GM08714 (cell line): Measurements from ENCODE around the gene UROD.

Experiments
- H3K4me3 ChIP-seq: fragments of 200-500 bp; sonication (Bioruptor generic); 2 replicates; pipeline ENCODE4 v1.5.1; 2014; ENCODE audit warnings: mild to moderate bottlenecking, low read length, inconsistent platforms
- ZNF274 ChIP-seq: IDR thresholded peaks from 2 replicates; pipeline ENCODE4 v1.6.1; 2012; ENCODE audit warnings: mild to moderate bottlenecking, low read depth, low read length

Gene UROD

DNA sequence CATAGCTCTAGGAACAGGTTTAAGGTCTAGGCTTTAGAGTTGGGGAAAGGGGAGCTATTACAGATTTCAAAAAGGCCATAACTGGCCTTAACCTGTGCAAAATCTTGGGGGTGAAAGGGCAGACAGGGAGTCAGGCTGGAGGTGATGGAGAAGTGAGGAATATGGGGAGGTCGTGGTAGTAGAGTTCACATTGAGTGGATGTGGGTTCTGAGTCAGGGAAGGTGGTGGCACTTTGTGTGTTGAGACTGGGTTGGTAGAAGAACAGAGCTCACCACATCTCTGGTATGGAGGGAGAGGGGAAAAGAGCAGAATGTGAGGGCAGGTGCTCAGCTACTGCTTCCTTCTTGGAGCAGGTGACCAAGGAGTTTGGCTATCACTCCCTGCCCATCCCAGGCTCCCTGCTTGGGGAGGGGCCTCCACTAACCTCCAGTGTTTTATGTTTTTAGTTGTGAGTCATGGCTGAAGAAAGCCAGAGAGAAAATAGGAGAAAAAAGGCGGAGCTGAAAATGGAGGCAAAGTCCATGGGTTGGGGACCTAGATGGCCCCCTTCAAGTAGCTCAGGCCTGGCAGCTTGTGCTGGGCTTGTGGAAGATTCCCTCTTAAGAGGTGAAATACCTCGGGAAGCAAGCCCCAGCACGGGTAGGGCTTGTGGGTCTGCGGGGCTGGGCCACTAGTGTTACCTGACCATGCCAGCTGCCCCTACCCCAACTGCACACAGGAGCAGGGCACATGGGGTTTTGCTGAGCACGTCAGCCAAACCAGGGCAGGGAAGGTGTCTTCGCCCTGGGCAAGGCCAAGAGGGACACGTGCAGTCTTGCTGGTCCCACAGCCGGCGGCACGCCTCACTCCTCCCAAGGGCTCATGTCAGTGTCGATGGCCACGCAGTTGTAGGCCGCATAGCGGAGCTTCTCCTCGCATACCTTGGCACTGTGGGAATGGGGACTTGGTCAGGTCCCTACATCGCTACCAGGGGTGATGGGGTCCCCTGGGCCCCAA is 9.1 kb upstream of the UROD start:
- no peak for TF ChIP-seq ZNF274
- no peak overlapping the region for H3K4me3 ChIP-seq

DNA sequence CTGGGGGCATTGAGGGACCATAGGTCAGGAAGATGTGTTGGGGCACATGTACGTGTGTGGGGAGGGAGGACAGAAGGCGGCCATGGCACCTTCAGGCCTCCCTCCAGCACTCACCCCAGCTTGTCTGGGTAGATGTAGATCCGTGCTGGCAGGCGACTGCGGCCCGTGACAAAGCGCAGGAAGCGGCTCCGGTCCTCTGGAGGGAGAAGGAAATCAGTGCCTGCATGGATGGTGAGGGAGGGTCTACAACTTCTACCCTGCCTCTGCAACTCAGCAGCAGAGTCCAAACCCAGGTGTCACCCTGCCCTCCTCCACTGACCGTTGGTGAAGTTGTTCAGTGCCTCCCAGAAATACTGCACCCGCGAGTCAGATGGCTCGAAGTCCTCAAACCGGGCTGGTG is 8.3 kb upstream of the UROD start:
- H3K4me3 ChIP-seq: no peak overlapping the region
- no peak for TF ChIP-seq ZNF274

DNA sequence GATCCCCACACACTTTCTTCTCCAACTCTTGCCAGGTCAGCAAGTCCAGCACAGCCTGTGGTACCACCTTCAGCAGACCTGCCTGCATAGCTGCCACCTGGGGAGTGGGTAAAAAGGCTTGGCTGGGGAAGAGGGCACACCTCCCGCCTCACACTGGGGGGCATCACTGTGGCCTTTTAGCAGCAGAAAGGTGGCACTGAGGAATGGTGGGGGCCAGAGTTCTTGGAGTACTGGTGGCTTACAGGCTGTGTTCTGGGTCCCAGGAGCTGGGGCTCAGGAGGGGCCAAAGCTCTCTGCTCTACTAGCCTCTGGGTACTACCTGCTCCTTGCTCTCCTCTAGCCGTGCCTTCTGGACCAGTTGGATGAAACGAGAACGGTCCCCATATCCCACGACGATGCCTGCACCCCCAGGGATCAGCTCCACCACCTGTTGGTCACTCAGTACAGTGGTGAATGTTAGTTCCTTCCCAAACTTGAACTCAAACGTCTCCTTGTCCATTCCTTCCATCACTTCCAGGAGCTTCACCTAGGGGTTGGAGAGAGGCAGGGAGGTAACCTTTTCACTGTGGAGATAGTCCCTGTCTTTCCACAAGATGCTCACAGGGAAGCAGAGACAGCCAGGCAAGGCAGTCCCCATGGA is 7.7 kb upstream of the UROD start:
- H3K4me3 ChIP-seq: no peak overlapping the region
- TF ChIP-seq ZNF274: no peak

DNA sequence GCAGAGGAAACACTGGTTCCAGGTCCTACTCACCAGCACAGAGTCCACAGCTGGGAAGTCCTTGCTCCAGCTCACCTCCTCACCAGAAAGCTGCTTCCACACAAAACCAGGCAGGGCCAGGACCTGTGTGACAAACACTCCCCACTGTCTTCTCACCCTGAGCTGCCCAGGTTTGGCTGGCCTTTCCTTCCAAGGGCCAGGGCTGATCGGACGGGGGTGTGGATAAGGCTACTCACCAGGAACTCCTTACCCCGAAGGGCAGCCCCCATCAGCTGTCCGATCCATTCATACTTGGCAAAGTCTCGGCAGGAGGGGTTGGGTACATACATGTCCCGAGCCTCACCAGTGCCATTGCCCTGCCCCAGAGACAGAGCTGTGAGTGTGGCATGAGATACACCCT is 6.3 kb upstream of the UROD start:
- TF ChIP-seq ZNF274: no peak
- no peak overlapping the region for H3K4me3 ChIP-seq

DNA sequence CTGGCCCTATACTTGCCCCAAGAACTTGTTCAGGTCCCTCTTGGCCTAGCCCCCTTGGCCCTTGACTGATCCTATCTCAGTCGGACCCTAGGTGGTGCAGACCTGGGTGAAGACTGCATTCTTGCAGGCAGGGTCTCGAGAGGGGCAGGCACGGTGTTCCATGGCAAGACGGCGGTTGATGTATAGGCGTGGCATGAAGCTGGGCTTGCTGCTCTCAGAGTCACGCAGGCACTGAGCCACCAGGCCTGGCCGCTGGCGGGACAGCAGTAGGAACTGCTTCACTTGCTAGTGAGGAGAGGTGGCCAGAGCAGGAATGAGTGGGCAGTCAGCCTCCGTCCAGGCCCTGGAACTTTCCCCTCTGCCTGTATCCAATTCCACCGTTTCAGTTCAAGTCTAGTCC is 4.7 kb upstream of the UROD start:
- H3K4me3 ChIP-seq: no peak overlapping the region
- TF ChIP-seq ZNF274: no peak

DNA sequence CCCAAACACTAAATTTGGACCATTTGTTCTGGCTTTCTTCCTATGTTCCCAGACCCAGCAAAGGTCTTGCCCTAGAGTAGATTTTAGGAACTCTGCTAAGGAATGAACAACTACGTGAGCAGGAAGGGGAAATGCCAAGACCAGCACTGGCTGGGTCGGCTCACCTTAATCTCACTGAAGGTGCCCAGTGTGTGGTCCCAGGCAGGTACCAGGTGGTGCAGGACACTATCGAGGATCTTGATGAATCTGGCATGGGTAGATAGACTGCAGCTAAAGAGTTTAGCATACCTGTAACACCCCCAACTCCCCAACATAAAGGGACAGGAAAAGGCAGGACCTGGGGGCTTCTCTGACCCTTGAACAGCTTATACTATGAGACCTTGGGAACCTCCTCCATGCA is 4.0 kb upstream of the UROD start:
- no peak for TF ChIP-seq ZNF274

DNA sequence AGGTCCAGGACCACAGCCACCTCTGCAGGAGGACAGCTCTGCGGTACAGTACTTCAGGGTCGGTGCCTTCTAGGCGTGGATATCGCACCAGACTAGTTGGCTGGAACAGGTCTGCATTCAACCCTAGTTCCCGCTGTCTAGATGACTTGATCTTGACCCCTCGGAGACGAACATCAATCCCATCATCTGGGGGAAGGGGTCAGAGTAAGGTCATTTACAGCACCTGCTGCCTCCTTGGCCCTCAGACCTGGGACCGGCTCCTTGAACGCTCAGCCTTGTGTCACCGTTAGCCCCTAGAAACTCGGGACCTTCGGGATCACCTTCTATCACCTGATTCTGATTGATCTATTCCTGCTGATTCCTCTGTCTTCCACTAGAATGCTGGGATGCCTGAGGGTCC is 3.5 kb upstream of the UROD start:
- TF ChIP-seq ZNF274: no peak
- no peak overlapping the region for H3K4me3 ChIP-seq

More for the DNA sequence above, 4.0 kb upstream of the UROD start:
- H3K4me3 ChIP-seq: no peak overlapping the region

DNA sequence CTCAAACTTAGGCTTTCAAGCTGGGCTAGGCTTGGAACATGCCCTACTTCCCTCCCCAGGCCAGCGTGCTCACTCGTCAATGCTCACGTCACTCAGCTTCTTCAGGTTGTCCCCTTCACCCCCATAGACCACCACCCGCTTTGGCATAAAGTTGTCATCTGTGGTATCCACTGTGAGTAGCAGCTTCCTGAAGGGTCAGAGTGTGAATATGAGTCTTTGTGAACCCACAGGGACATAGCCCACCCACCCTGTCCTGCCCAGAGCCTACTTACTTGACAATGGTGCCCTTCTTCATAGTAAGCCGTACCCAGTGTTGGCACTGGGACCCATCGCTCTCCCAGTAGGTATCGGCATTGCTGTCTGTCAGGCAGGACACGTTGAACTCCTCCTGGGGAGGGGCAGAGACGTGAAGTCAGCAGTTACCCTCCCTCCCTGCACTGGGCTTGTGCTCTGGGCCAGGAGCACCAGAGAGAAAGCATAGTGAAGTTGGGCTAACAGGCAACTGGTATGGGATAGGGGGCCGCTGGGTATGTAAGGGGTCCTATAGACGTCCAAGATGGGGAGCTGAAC is 2.7 kb upstream of the UROD start:
- H3K4me3 ChIP-seq: no peak overlapping the region
- no peak for TF ChIP-seq ZNF274

DNA sequence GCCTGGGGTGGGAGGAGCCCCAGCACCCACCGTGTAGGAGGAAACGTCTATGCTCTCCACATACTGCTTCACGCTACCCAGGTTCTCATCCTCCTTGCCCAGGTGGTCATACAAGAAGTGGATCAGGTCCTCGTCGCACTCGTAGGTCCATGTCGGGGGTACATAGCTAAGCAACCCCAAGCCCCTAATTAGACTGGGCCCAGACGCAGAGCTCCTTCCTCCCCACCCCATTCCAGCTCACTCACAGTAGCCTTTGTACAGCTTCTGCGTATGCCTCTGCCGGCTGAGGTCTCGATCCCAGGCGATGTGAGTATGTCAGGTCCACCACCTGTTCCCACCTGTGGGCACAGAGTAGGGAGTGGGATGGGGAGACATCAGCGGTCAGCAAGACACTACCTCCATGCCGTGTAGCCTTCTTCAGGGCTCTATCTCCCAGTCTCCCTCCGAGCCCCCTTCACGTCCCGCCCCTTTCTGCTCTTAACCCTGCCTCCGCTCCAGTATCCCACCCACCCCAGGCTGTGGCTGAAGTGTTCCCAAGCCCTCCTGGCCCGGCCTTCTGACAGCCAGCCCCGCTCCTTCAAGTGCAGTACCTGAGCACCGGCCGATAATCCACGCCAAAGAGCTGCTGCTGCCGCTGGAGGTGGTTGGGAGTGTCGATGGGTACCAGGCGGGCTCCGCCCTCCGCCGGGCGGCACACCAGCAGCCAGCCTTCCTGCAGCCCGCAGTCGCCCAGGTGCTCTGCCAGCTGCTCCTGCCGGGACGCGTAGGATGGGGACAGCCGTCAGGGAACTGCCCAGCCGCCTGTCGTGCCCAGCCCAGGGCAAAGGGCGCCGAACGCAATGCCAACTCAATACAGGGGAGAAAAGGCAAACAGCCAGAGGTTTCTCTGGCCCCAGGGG is 1.8 kb upstream of the UROD start:
- H3K4me3 ChIP-seq: peak overlapping the region; percentile 87
- no peak for TF ChIP-seq ZNF274

DNA sequence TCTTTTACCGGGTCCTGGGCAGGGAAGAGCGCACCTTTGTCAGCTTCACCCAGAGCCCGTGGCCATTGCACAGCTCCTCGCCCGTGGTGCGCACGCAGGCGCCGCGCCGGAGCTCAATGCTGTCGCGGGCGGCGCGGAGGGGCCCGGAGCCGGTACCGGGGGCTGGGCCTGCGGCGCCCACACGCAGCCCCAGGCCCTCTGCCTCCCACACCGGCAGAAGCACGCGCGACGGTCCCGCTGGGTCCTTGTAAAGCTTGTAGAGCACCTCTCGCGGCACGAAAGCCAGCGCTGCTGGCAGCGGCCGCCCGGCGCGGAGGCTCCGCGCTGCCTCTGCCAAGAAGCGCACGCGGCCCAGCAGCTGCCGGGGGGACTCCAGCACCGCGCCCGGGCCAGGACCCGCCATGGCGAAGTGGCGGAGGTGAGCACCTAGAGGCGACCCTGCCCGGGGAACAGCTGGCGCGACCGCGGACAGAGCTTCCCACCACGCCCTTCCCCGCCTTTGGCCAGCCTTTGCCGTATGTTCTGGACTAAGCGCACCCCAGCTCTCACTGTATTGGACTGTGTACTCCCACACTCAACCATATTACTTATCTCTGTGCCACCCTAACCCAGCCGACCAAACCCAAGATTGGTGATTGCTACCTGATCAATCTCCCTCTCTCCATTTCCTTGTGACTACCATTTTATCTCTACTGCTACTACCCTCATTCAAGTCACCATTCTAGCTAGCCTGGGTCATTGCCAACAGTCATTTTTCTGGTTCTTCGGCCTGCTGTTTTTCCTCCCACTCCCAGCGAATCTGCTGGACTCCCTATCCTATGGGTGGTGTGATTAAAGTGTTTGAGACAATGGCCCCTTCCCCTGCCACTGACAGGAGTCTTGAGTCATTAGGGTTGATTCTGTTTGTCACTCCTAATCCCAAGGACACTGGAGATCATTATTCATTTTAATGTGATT is 921 bp upstream of the UROD start, which contains the start of gene HECTD3:
TSS of gene HECTD3 (minus strand) at position 470 of the 957 bp plus-strand sequence. CDS start at position 403, 67 bp downstream.
- no peak for TF ChIP-seq ZNF274

DNA sequence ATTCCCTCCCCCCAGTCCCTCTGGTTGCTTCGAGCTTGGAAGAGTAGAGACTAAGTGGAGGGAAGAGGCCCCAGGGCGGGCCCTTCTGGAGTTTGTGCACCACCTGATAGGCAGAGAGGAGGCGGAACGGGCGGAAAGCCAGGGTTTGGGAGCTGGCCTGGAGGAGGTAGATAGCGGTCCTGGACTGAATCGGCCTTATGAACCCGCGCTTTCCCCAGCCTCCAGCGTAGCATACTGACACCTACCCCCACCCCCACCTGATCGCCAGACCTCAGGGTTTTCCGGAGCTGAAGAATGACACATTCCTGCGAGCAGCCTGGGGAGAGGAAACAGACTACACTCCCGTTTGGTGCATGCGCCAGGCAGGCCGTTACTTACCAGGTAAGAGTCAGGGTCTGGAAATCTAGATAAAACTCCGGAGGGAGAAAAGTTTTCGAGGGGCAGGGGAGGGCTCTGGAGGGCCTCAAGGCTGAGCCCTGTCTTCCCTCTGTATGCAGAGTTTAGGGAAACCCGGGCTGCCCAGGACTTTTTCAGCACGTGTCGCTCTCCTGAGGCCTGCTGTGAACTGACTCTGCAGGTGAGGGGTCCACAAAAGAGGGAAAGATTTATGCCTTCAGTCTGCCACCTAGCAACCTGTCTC is 705 bp downstream of the UROD start:
- no peak for TF ChIP-seq ZNF274
- peak overlapping the region; percentile 90 for H3K4me3 ChIP-seq

More for the DNA sequence above, 921 bp upstream of the UROD start, which contains the start of gene HECTD3:
- peak within 1 kb of the TSS; percentile 90 for H3K4me3 ChIP-seq

DNA sequence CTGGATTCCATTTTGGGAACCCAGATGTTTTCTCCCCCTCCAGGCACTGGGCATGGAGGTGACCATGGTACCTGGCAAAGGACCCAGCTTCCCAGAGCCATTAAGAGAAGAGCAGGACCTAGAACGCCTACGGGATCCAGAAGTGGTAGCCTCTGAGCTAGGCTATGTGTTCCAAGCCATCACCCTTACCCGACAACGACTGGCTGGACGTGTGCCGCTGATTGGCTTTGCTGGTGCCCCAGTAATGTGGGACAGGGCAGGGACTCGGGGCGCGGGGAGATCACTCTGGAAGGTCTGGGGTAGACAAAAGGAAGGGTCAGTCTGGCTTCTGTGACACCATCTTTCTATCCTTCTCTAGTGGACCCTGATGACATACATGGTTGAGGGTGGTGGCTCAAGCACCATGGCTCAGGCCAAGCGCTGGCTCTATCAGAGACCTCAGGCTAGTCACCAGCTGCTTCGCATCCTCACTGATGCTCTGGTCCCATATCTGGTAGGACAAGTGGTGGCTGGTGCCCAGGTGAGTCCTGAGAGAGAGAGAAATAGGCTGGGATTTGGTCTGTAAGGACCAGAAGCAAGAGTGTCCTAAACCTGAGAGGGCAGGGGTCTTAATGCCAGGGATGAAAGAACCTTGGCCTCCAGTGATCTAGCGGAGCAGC is 1.6 kb downstream of the UROD start:
- H3K4me3 ChIP-seq: no peak overlapping the region
- TF ChIP-seq ZNF274: no peak
